ENCODE data around the gene SEMA4A. TPM values are rescaled to one million over a fixed set of nuclear protein-coding genes. Genes with fewer than 3 reads are reported as not detected.

Gene SEMA4A
- total RNA-seq (1 to 10 TPM; 2.7 to 9.0 (median 5.5) TPM), polyA plus RNA-seq (1 to 10 TPM; 2.1 to 2.8 TPM)
- long read RNA-seq, donor 1, partial matches to known transcripts, result 2 of 6 reads
- long read RNA-seq, donor 1, other reads (novel, unspliced or antisense), result 2 of 6 reads
- long read RNA-seq, donor 2, result 0 reads
- long read RNA-seq, donor 3, partial matches to known transcripts, result 3 of 11 reads
- long read RNA-seq, donor 3, other reads (novel, unspliced or antisense), result 5 of 11 reads

DNA sequence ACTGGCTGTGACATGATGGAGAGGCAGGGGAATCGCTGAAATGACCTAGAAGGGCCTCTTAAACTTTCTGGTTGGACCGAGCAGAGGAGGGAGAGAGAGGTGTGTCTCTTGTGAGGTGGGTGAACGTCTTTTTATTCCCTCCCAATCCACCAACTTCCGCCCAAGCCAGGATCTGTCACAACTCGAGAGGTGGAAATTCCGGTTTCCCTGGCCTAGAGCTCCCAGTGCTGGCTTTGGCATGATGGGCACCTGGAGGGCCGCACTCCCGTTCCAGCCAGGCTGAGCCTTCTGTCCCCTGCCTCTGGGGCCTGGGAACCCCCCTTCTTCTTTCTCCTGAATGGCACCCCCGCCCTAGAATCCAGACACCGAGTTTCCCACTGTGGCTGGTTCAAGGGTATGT lies at the start of gene SEMA4A:
Gene SEMA4A, plus strand, starts transcription at position 224 of the 400 bp plus-strand sequence. CDS start 994 bp downstream, outside the sequence.
- no peak for TF ChIP-seq POLR2A (IDR thresholded peaks at IDR 0.05)
- no peak for TF ChIP-seq CTCF (IDR thresholded peaks at IDR 0.05)
- no peak for TF ChIP-seq EP300 (IDR thresholded peaks at IDR 0.05)
- no peak within 1 kb of the TSS for H3K27ac ChIP-seq
- no peaks in the 10 kb centered on the region for H3K27me3 ChIP-seq
- DNase-seq, result no peak
- no peak within 1 kb of the TSS for H3K4me3 ChIP-seq
- H3K4me1 ChIP-seq (ENCODE audit: insufficient read depth), result no peaks in the 10 kb centered on the region
- intact Hi-C loops (cut with DNase I), result loop anchor here in 1 of 4 donors (5.0 kb wide), 1 partner anchor 74 kb away; no protein-coding TSS in a partner anchor
- 76 to 77% (median 76%) methylated on average over 10 of the region's 10 CpGs for WGBS, 3 donors
- H3K9me3 ChIP-seq, result no peaks in the 10 kb centered on the region
- no peaks in the 10 kb centered on the region for H3K36me3 ChIP-seq

DNA sequence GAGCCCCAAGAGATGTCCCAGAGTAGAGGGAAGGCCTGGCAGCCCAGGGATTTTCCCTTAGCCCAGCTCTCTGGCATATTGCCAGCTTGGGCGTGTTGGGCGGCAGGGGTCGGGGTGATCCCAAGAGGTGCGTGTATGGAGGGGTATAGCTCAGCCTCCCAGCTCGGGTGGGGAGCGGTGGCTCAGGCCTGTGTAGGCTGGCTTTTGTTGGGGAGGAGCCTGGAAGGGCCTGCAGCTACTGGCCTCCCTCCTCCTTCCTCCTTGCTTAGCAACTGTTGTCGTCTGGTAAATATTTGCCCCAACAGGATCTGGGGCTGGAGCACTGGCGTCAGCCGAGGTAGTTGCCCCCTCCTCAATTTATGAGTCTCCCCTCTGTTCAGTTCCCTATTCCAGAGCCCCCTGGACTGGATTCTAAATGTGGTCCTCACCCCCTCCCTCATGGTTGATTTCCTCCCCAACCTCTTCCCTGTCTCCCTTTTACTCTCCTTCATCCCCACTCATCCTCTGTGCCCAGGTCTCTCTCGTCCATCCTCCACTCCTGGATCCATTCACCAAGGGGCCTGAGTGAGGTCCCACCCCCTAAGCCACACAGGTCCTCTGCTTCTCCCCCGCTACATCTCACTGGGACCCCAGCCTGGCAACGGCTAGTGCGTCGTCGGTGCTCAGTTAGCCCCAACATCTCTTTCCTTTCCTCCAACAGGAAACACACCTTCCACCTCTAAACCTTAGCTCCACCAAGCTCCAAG lies 49.1 kb upstream of the SEMA4A start:
- DNase-seq, result peak; percentile 71 to 84 (median 83)
- intact Hi-C loops (cut with DNase I), result no loop called here
- WGBS, 3 donors, result 28 to 34% (median 31%) methylated on average over 15 of the region's 15 CpGs
- Histone ChIP-seq H3K4me3 (no peak overlapping the region), H3K9me3 (no peaks in the 10 kb centered on the region), H3K36me3 (no peaks in the 10 kb centered on the region), H3K27ac (peak overlapping the region; percentile 90 to 96), H3K27me3 (no peaks in the 10 kb centered on the region), H3K4me1 (ENCODE audit: insufficient read depth) (peaks cover 41% of the 10 kb centered on the region)
- peak; percentile 25 for TF ChIP-seq POLR2A (IDR thresholded peaks at IDR 0.05)
- TF ChIP-seq CTCF (IDR thresholded peaks at IDR 0.05), result no peak
- TF ChIP-seq EP300 (IDR thresholded peaks at IDR 0.05), result no peak

DNA sequence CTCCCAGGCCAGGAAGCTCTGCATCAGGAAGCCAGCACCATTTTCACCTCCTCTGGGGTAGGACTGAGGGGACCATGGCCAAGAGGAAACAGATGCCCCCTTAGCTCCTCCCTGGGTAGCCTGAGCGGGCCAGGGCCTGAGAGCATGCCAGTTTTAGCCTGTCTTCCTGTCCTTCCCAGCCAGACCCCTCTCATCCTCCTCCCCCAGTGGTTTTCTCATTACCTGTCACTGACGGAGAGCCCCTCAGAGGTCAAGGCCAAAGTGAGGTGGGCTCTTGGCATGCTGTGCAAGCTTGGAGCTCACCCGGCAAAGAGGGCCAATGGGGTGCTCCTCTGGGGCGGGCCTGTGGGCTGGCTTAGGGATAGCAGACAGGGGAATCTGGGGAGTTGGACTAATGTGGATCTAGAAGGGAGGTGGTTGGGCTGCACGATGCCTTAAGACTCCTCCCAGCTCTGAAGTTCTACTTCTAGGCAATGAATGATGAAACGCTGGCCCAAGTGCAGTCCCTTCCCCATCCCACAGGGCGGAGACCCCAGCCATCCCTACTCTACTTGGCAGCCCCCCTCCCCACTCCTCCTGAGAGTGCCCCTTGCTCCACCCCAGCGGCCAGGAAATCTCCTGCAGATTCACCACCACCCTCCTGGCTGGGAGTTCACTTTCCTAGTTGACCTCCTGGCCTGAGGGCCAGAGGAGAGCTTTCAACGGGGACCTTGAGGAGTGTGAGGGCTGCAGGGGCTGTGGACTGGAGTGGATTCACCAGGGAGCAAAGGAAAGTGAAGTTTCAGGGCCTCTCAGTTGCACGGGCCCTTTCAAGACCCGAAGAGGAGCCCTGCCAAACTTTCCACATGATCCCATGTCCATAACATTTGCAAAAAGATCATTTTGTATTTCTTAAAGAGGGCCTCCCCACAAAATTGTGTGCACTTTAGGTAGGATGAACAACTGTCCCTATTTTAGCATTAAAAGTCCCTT lies 48.2 kb upstream of the SEMA4A start:
- Histone ChIP-seq H3K27ac (peak overlapping the region; percentile 90 to 96), H3K36me3 (no peaks in the 10 kb centered on the region), H3K27me3 (no peaks in the 10 kb centered on the region), H3K9me3 (no peaks in the 10 kb centered on the region), H3K4me3 (peak overlapping the region; percentile 33), H3K4me1 (ENCODE audit: insufficient read depth) (peaks cover 43% of the 10 kb centered on the region)
- DNase-seq, result peak in 4 of 5 donors; percentile 60 to 68 (median 63)
- no peak for TF ChIP-seq EP300 (IDR thresholded peaks at IDR 0.05)
- peak in 1 of 3 donors; percentile 41 for TF ChIP-seq CTCF (IDR thresholded peaks at IDR 0.05)
- intact Hi-C loops (cut with DNase I), result no loop called here
- 31 to 34% (median 31%) methylated on average over 11 of the region's 11 CpGs for WGBS, 3 donors
